Gastroesophageal sphincter (tissue), 4 donors: ENCODE measurements around the gene RAB41. TPM values are rescaled to one million over a fixed set of nuclear protein-coding genes. Genes with fewer than 3 reads are reported as not detected.
"Not testable (repeated sequence)": the region's sequence is repeated elsewhere in the genome, so short reads cannot be mapped to it uniquely, and the experiment has no call there.

Experiments used
- ATAC-seq: fragments of 150-250 bp; one replicate; pipeline ENCODE4 v1.9.1; 2016; ENCODE audit warnings: mild to moderate bottlenecking, moderate library complexity
- H3K27ac ChIP-seq, 4 donors: fragments of 200-600 bp; sonication (generic) in 3 of 4; 1 replicate in 3 of 4; 2 replicates in 1 of 4; pipeline ENCODE4 v1.5.1; 2016 to 2019
- H3K27me3 ChIP-seq: fragments of 200-600 bp; sonication (generic); one replicate; pipeline ENCODE4 v1.5.1; 2019
- H3K36me3 ChIP-seq, 2 donors: fragments of 200-600 bp; sonication (generic); one replicate each; pipeline ENCODE4 v1.5.1; 2019; ENCODE audit warnings: control low read depth in 1 of 2
- H3K4me1 ChIP-seq, 3 donors: fragments of 200-600 bp; sonication (generic); 1 replicate in 2 of 3; 2 replicates in 1 of 3; pipeline ENCODE4 v1.5.1; 2016 to 2019; ENCODE audit warnings: control low read depth in 2 of 3
- H3K4me3 ChIP-seq, 2 donors: fragments of 200-600 bp; sonication (generic); one replicate each; pipeline ENCODE4 v1.5.1; 2019; ENCODE audit warnings: mild to moderate bottlenecking in 1 of 2, moderate library complexity in 1 of 2
- H3K9me3 ChIP-seq, 3 donors: fragments of 200-600 bp; sonication (generic); one replicate each; pipeline ENCODE4 v1.5.1; 2017 to 2019; ENCODE audit warnings: control low read depth in 2 of 3
- CTCF ChIP-seq, 4 experiments: fragments of 200-600 bp in 2 of 4; fragments of 450-650 bp in 2 of 4; sonication (generic) in 1 of 4; IDR thresholded peaks; one replicate each; pipeline ENCODE4 v1.5.1; 2017 to 2019; ENCODE audit warnings: antibody characterized with exemption in 4 of 4, mild to moderate bottlenecking in 2 of 4, moderate library complexity in 2 of 4
- EP300 ChIP-seq: sonication (generic); formaldehyde crosslinking; IDR thresholded peaks from one replicate; pipeline ENCODE4 v1.6.1; 2017; ENCODE audit warnings: antibody characterized with exemption, mild to moderate bottlenecking
- POLR2A ChIP-seq, 2 donors: fragments of 450-650 bp; IDR thresholded peaks; one replicate each; pipeline ENCODE4 v1.6.1; 2017; ENCODE audit warnings: antibody characterized with exemption in 2 of 2, mild to moderate bottlenecking in 2 of 2, moderate library complexity in 1 of 2
- POLR2AphosphoS5 ChIP-seq: sonication (generic); formaldehyde crosslinking; IDR thresholded peaks from one replicate; pipeline ENCODE4 v1.6.1; 2017; ENCODE audit warnings: antibody characterized with exemption
- whole genome bisulfite sequencing, 2 donors: methylation state at CpG; one replicate each; pipeline ENCODE4 v1.1.5; 2018; ENCODE audit warnings: low coverage in 1 of 2; 5-methylcytosine and 5-hydroxymethylcytosine counted together
- total RNA-seq, 4 donors: library from RNA; depleted of rRNA; stranded (reverse); fragments of >200 nt; gene quantifications; one replicate each; pipeline ENCODE4 v1.1.0, GENCODE V29; 2016

RAB41 gene
- total RNA-seq = not detected

GRCh38 chrX:70281951-70282350 is at the start of gene RAB41:
RAB41 (plus strand) TSS chrX:70282172; CDS start chrX:70282218, 46 bp downstream.
- no peak within 1 kb of the TSS for H3K4me3 ChIP-seq
- no peak for ATAC-seq

GRCh38 chrX:70234355-70234754 is 47.6 kb upstream of the RAB41 start, which contains the start of gene AWAT1:
AWAT1 (plus strand) TSS chrX:70234655; CDS start chrX:70234696, 41 bp downstream.
- no peaks in the 10 kb centered on the region for H3K36me3 ChIP-seq
- H3K4me1 ChIP-seq = no peaks in the 10 kb centered on the region
- no peak for ATAC-seq
- TF ChIP-seq EP300 (no peak), CTCF (IDR thresholded peaks at IDR 0.05) (no peak), POLR2AphosphoS5 (no peak), POLR2A (IDR thresholded peaks at IDR 0.05) (no peak)
- no peak within 1 kb of the TSS for H3K27ac ChIP-seq
- WGBS, 2 donors = 80% methylated on average over 3 of the region's 3 CpGs; no CpG with 5 or more reads in 1 of the 2 donors
- no peaks in the 10 kb centered on the region for H3K27me3 ChIP-seq
- H3K4me3 ChIP-seq = no peak within 1 kb of the TSS
- H3K9me3 ChIP-seq = no peaks in the 10 kb centered on the region

More at GRCh38 chrX:70281951-70282350, at the start of gene RAB41:
- WGBS, 2 donors = 100% methylated on average over 1 of the region's 21 CpGs; no CpG with 5 or more reads in 1 of the 2 donors
- Histone ChIP-seq H3K4me1 (no peaks in the 10 kb centered on the region), H3K36me3 (peaks cover 0 to 24% of the 10 kb centered on the region in 2 donors), H3K9me3 (no peaks in the 10 kb centered on the region), H3K27ac (no peak within 1 kb of the TSS), H3K27me3 (no peaks in the 10 kb centered on the region)
- TF ChIP-seq CTCF (IDR thresholded peaks at IDR 0.05) = no peak
- TF ChIP-seq EP300 = no peak
- no peak for TF ChIP-seq POLR2A (IDR thresholded peaks at IDR 0.05)
- TF ChIP-seq POLR2AphosphoS5 = no peak

- H3K27ac ChIP-seq = no peak overlapping the region
- H3K9me3 ChIP-seq = no peaks in the 10 kb centered on the region
- TF ChIP-seq POLR2AphosphoS5 (no peak), EP300 (no peak), POLR2A (IDR thresholded peaks at IDR 0.05) (no peak), CTCF (IDR thresholded peaks at IDR 0.05) (no peak)
- 100% methylated on average over 1 of the region's 1 CpG; no CpG with 5 or more reads in 1 of the 2 donors for WGBS, 2 donors
- H3K27me3 ChIP-seq = no peaks in the 10 kb centered on the region
- no peaks in the 10 kb centered on the region for H3K36me3 ChIP-seq
- H3K4me1 ChIP-seq = no peaks in the 10 kb centered on the region
- no peak for ATAC-seq
- no peak overlapping the region for H3K4me3 ChIP-seq
These were observed 41.2 kb upstream of the RAB41 start for GRCh38 chrX:70240751-70241150.

- Histone ChIP-seq H3K4me3 (no peak overlapping the region), H3K4me1 (no peaks in the 10 kb centered on the region), H3K27me3 (no peaks in the 10 kb centered on the region), H3K36me3 (no peaks in the 10 kb centered on the region), H3K9me3 (no peaks in the 10 kb centered on the region), H3K27ac (no peak overlapping the region)
- no peak for ATAC-seq
- WGBS, 2 donors = 49 to 88% methylated on average over 2 of the region's 2 CpGs
- TF ChIP-seq POLR2A (IDR thresholded peaks at IDR 0.05) (no peak), EP300 (no peak), POLR2AphosphoS5 (no peak)
These were observed 40.5 kb upstream of the RAB41 start for GRCh38 chrX:70241501-70241900.

GRCh38 chrX:70243601-70244000 is 38.4 kb upstream of the RAB41 start:
- not testable (repeated sequence) for H3K36me3 ChIP-seq, H3K27ac ChIP-seq, H3K27me3 ChIP-seq, H3K4me1 ChIP-seq, ATAC-seq, H3K4me3 ChIP-seq, H3K9me3 ChIP-seq
- no CpG with 5 or more reads among the region's 5 CpGs for WGBS, 2 donors

GRCh38 chrX:70244881-70245280 is 37.1 kb upstream of the RAB41 start:
- WGBS, 2 donors = 52 to 65% methylated on average over 4 to 6 of the region's 6 CpGs
- Histone ChIP-seq H3K4me3 (no peak overlapping the region), H3K9me3 (no peaks in the 10 kb centered on the region), H3K27me3 (no peaks in the 10 kb centered on the region), H3K27ac (no peak overlapping the region), H3K4me1 (no peaks in the 10 kb centered on the region), H3K36me3 (no peaks in the 10 kb centered on the region)
- TF ChIP-seq EP300 = no peak
- no peak for TF ChIP-seq POLR2A (IDR thresholded peaks at IDR 0.05)
- TF ChIP-seq CTCF (IDR thresholded peaks at IDR 0.05) = no peak
- no peak for TF ChIP-seq POLR2AphosphoS5
- no peak for ATAC-seq
